ENCODE data around the gene CSRP1. TPM values are rescaled to one million over a fixed set of nuclear protein-coding genes. Genes with fewer than 3 reads are reported as not detected.

The CSRP1 gene
- total RNA-seq, 2 donors from 2014 or later, result 16.1 to 17.7 TPM

GRCh38 chr1:201537028-201537427, 30.1 kb upstream of the CSRP1 start:
- 85 to 87% methylated on average over 2 of the region's 2 CpGs for WGBS, 2 experiments (ENCODE audit: insufficient coverage in 1 of 2, insufficient read length in 1 of 2)
- no peaks in the 10 kb centered on the region for H3K36me3 ChIP-seq (ENCODE audit: control insufficient read depth, insufficient read depth, low read length)
- no peak for DNase-seq
- no peak for TF ChIP-seq CTCF (conservative IDR thresholded peaks at IDR 0.05)
- Mint-ChIP-seq H3K27me3 (ENCODE audit: insufficient read depth) (peaks cover 58% of the 10 kb centered on the region), H3K27ac (no peak overlapping the region), H3K4me1 (peaks cover 25% of the 10 kb centered on the region), H3K36me3 (ENCODE audit: low read depth) (no peaks in the 10 kb centered on the region), H3K4me3 (no peak overlapping the region), H3K9me3 (no peaks in the 10 kb centered on the region)
- H3K4me1 ChIP-seq (ENCODE audit: control insufficient read depth, insufficient read depth, low read length), result no peaks in the 10 kb centered on the region
- H3K27me3 ChIP-seq (ENCODE audit: control insufficient read depth, insufficient read depth, low read length, poor library complexity, severe bottlenecking), result peaks cover 36% of the 10 kb centered on the region
- no peak overlapping the region for H3K9ac ChIP-seq (ENCODE audit: extremely low read depth, low read length, poor library complexity, severe bottlenecking)
- H3K9me3 ChIP-seq (ENCODE audit: control insufficient read depth, low read length), result no peaks in the 10 kb centered on the region
- no peak overlapping the region for H3K27ac ChIP-seq (ENCODE audit: low read depth, low read length)
- H3K4me3 ChIP-seq (ENCODE audit: low read length), result no peak overlapping the region

- Mint-ChIP-seq H3K4me1 (peaks cover 22% of the 10 kb centered on the region), H3K27ac (no peak overlapping the region), H3K9me3 (no peaks in the 10 kb centered on the region), H3K27me3 (ENCODE audit: insufficient read depth) (peaks cover 55% of the 10 kb centered on the region), H3K4me3 (no peak overlapping the region), H3K36me3 (ENCODE audit: low read depth) (no peaks in the 10 kb centered on the region)
- Histone ChIP-seq H3K27ac (ENCODE audit: low read depth, low read length) (no peak overlapping the region), H3K9ac (ENCODE audit: extremely low read depth, low read length, poor library complexity, severe bottlenecking) (no peak overlapping the region), H3K27me3 (ENCODE audit: control insufficient read depth, insufficient read depth, low read length, poor library complexity, severe bottlenecking) (peaks cover 36% of the 10 kb centered on the region), H3K9me3 (ENCODE audit: control insufficient read depth, low read length) (no peaks in the 10 kb centered on the region), H3K4me1 (ENCODE audit: control insufficient read depth, insufficient read depth, low read length) (no peaks in the 10 kb centered on the region), H3K4me3 (ENCODE audit: low read length) (no peak overlapping the region), H3K36me3 (ENCODE audit: control insufficient read depth, insufficient read depth, low read length) (no peaks in the 10 kb centered on the region)
- WGBS, 2 experiments (ENCODE audit: insufficient coverage in 1 of 2, insufficient read length in 1 of 2), result 86 to 88% methylated on average over 3 to 4 of the region's 4 CpGs
- DNase-seq, result no peak
- TF ChIP-seq CTCF (conservative IDR thresholded peaks at IDR 0.05), result no peak
Observed at GRCh38 chr1:201536558-201536957, 29.6 kb upstream of the CSRP1 start.

GRCh38 chr1:201535919-201536245, 29.0 kb upstream of the CSRP1 start:
- Mint-ChIP-seq H3K36me3 (ENCODE audit: low read depth) (no peaks in the 10 kb centered on the region), H3K4me3 (no peak overlapping the region), H3K9me3 (no peaks in the 10 kb centered on the region), H3K27ac (no peak overlapping the region), H3K27me3 (ENCODE audit: insufficient read depth) (peaks cover 53% of the 10 kb centered on the region), H3K4me1 (peaks cover 19% of the 10 kb centered on the region)
- H3K9ac ChIP-seq (ENCODE audit: extremely low read depth, low read length, poor library complexity, severe bottlenecking), result no peak overlapping the region
- no peak overlapping the region for H3K4me3 ChIP-seq (ENCODE audit: low read length)
- no peaks in the 10 kb centered on the region for H3K36me3 ChIP-seq (ENCODE audit: control insufficient read depth, insufficient read depth, low read length)
- no peak for DNase-seq
- H3K27me3 ChIP-seq (ENCODE audit: control insufficient read depth, insufficient read depth, low read length, poor library complexity, severe bottlenecking), result peaks cover 36% of the 10 kb centered on the region
- TF ChIP-seq CTCF (conservative IDR thresholded peaks at IDR 0.05), result no peak
- no peaks in the 10 kb centered on the region for H3K9me3 ChIP-seq (ENCODE audit: control insufficient read depth, low read length)
- no peaks in the 10 kb centered on the region for H3K4me1 ChIP-seq (ENCODE audit: control insufficient read depth, insufficient read depth, low read length)
- no peak overlapping the region for H3K27ac ChIP-seq (ENCODE audit: low read depth, low read length)
- WGBS, 2 experiments (ENCODE audit: insufficient coverage in 1 of 2, insufficient read length in 1 of 2), result 88 to 97% methylated on average over 5 to 6 of the region's 6 CpGs
